Endothelial cell of umbilical vein (primary cell): ENCODE measurements around the gene DDAH2. TPM values are rescaled to one million over a fixed set of nuclear protein-coding genes. Genes with fewer than 3 reads are reported as not detected.

Experiments used
- BruUV-seq: library from RNA; stranded (reverse); fragments of 400-500 nt; replicated peaks from 2 replicates; lab custom pipeline; 2021; lab: Mats Ljungman, UMichigan
- CTCF ChIA-PET: fragments of 300-600, 350-600 bp; sonication (Branson Sonifier 250); formaldehyde crosslinking; loops from one replicate; lab custom pipeline; 2021; ENCODE audit warnings: antibody characterized with exemption, inconsistent platforms; lab: Charles Lee
- POLR2A ChIA-PET: fragments of 300-600, 350-600 bp; sonication (Branson Sonifier 250); formaldehyde crosslinking; loops from one replicate; lab custom pipeline; 2021; ENCODE audit warnings: antibody characterized with exemption, inconsistent platforms; lab: Charles Lee
- DNase-seq: peaks from one replicate; pipeline ENCODE4 v3.0.0-alpha.2; 2011; ENCODE audit warnings: low read depth, low spot score
- FAIRE-seq: peaks from 2 replicates; lab custom pipeline; 2011; peaks lifted over from hg19 to GRCh38; lab: Jason Lieb, UNC
- H2AFZ ChIP-seq: 2 replicates; pipeline ENCODE4 v1.6.0; 2012; ENCODE audit warnings: low read depth, low read length, control low read depth, inconsistent platforms
- H3K27ac ChIP-seq: 2 replicates; pipeline ENCODE4 v1.5.1; 2011; ENCODE audit warnings: low read depth, mild to moderate bottlenecking, control low read depth, low read length, moderate library complexity; ENCODE audit not compliant: insufficient read depth
- H3K27me3 ChIP-seq, 2 experiments: 2 replicates each; pipeline versions ENCODE4 v1.6.0 to v1.6.1; 2011; ENCODE audit warnings: low read length in 2 of 2, mixed read lengths in 1 of 2; ENCODE audit not compliant: control insufficient read depth in 2 of 2, insufficient read depth in 2 of 2
- H3K36me3 ChIP-seq, 2 experiments: 2 replicates in 1 of 2; 3 replicates in 1 of 2; pipeline ENCODE4 v1.5.1; 2011; ENCODE audit warnings: low read length in 2 of 2, mild to moderate bottlenecking in 1 of 2, moderate library complexity in 1 of 2; ENCODE audit not compliant: control insufficient read depth in 2 of 2, insufficient read depth in 2 of 2; ENCODE audit errors: extremely low read depth in 1 of 2
- H3K4me1 ChIP-seq: 3 replicates; pipeline ENCODE4 v1.5.1; 2011; ENCODE audit warnings: mild to moderate bottlenecking, low read length; ENCODE audit not compliant: control insufficient read depth, insufficient read depth; ENCODE audit errors: extremely low read depth
- H3K4me2 ChIP-seq: 2 replicates; pipeline ENCODE4 v1.6.1; 2011; ENCODE audit warnings: low read length, control low read depth, mixed read lengths; ENCODE audit not compliant: insufficient read depth
- H3K4me3 ChIP-seq, 3 experiments: fragments of 200-600 bp in 1 of 3; sonication (generic), shearing (Covaris generic) in 1 of 3; replicated peaks in 1 of 3; 2 replicates each; pipeline ENCODE4 v1.5.1; 2011 to 2016; ENCODE audit warnings: control low read depth in 3 of 3, low read length in 3 of 3, mild to moderate bottlenecking in 2 of 3, inconsistent platforms in 1 of 3, low read depth in 1 of 3, moderate library complexity in 1 of 3; ENCODE audit not compliant: insufficient read depth in 1 of 3
- H3K79me2 ChIP-seq: 2 replicates; pipeline ENCODE4 v1.6.0; 2012; ENCODE audit warnings: low read length, inconsistent platforms; ENCODE audit not compliant: control insufficient read depth, insufficient read depth
- H3K9ac ChIP-seq: replicated peaks from 2 replicates; pipeline ENCODE3; 2011; ENCODE audit warnings: low read length, control low read depth; ENCODE audit not compliant: insufficient read depth; ENCODE audit errors: extremely low read depth
- H3K9me1 ChIP-seq: replicated peaks from 3 replicates; pipeline ENCODE4 v1.6.0; 2011; ENCODE audit warnings: mild to moderate bottlenecking, low read length; ENCODE audit not compliant: control insufficient read depth, insufficient read depth; ENCODE audit errors: extremely low read depth
- H3K9me3 ChIP-seq: replicated peaks from 2 replicates; pipeline ENCODE4 v1.5.1; 2012; ENCODE audit warnings: low read length, inconsistent platforms; ENCODE audit not compliant: control insufficient read depth, insufficient read depth
- H4K20me1 ChIP-seq: replicated peaks from 2 replicates; pipeline ENCODE3; 2011; ENCODE audit warnings: mild to moderate bottlenecking, low read length; ENCODE audit not compliant: control insufficient read depth, insufficient read depth; ENCODE audit errors: extremely low read depth
- EZH2 ChIP-seq: IDR thresholded peaks from 2 replicates; pipeline ENCODE4 v1.6.1; 2012; ENCODE audit warnings: borderline replicate concordance, low read depth, mild to moderate bottlenecking, moderate library complexity, low read length, inconsistent platforms; ENCODE audit not compliant: severe bottlenecking
- FOS ChIP-seq: IDR thresholded peaks from 2 replicates; pipeline ENCODE4 v1.6.1; 2011; ENCODE audit warnings: mild to moderate bottlenecking, low read length, moderate library complexity, borderline replicate concordance; ENCODE audit not compliant: insufficient read depth
- GATA2 ChIP-seq: IDR thresholded peaks from 2 replicates; pipeline ENCODE4 v1.7.0; 2011; ENCODE audit warnings: low read depth, mild to moderate bottlenecking, moderate library complexity, mixed read lengths, low read length; ENCODE audit not compliant: insufficient read length, insufficient read depth
- JUN ChIP-seq: IDR thresholded peaks from 2 replicates; pipeline ENCODE4 v1.6.1; 2011; ENCODE audit warnings: borderline replicate concordance, low read depth; ENCODE audit not compliant: insufficient read length, insufficient read depth
- MYC ChIP-seq: IDR thresholded peaks from one replicate; pipeline ENCODE4 v1.6.1; 2011; ENCODE audit warnings: mild to moderate bottlenecking, low read depth, low read length
- POLR2A ChIP-seq: IDR thresholded peaks from 2 replicates; pipeline ENCODE4 v1.6.1; 2012; ENCODE audit warnings: low read depth, mild to moderate bottlenecking, control low read depth, low read length
- POLR2AphosphoS5 ChIP-seq: IDR thresholded peaks from 2 replicates; pipeline ENCODE4 v1.6.1; 2012; ENCODE audit warnings: low read depth, mild to moderate bottlenecking, control low read depth, low read length, moderate library complexity; ENCODE audit not compliant: insufficient read depth
- dilution Hi-C: fragments of 300-500 bp; cut with MboI; formaldehyde crosslinking; loops from one replicate; pipeline ENCODE4 v1.15.0; 2019; ENCODE audit warnings: low sequenced_read_pairs; ENCODE audit not compliant: extremely low pct_ligation_motif_present
- intact Hi-C: fragments of 100-400 bp; cut with micrococcal nuclease; formaldehyde crosslinking; loops from one replicate; pipeline ENCODE4 v1.10.0; 2022
- polyA plus RNA-seq, 4 experiments: library from polyadenylated mRNA; depleted of rRNA in 3 of 4; stranded (reverse) in 3 of 4; unstranded in 1 of 4; fragments of >200 nt; gene quantifications; 2 replicates each; pipeline versions ENCODE4 v1.2.1 to v1.2.3, GENCODE V29; 2011 to 2012; ENCODE audit warnings: missing spikeins in 1 of 4
- total RNA-seq: library from RNA; stranded (reverse); gene quantifications from 2 replicates; pipeline ENCODE4 v1.2.3, GENCODE V29; 2021
- TF ChIP-seq, protein P1 (sequence below): IDR thresholded peaks from 2 replicates; pipeline ENCODE4 v1.6.1; 2011; ENCODE audit not compliant: insufficient read depth, insufficient read length
- TF ChIP-seq, protein P2 (sequence below), 2 donors: IDR thresholded peaks; 1 replicate in 1 of 2; 2 replicates in 1 of 2; pipeline ENCODE4 v1.5.1; 2011; ENCODE audit warnings: low read length in 2 of 2, mild to moderate bottlenecking in 2 of 2, moderate library complexity in 2 of 2, control low read depth in 1 of 2, inconsistent platforms in 1 of 2, low read depth in 1 of 2; ENCODE audit not compliant: insufficient read depth in 1 of 2; ENCODE audit errors: extremely low read depth in 1 of 2

Gene DDAH2
- total and polyA plus RNA-seq, 2 donors (not counting 3 experiments of a cell fraction or from before 2014, with no cell fraction given): 109 to 176 TPM

DNA sequence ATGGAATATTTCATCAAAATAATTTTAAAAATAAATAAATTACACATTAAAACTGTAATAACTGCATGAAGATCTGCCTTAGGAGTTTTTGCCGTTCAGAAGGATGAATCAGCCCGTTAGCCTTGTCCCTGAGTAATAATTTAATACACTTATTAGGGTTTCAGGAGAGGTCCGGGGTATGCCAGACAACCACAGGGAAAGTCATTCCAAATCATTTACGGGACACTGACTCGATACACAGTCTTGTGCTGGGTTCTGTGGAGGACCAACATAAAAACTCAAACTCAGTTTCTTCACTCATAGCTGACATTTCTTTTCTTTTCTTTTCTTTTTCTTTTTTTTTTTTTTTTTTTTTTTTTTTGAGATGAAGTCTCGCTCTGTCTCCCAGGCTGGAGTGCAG, 23.2 kb downstream of the DDAH2 start:
- no TSS peak for BruUV-seq
- POLR2A ChIA-PET: interaction anchor here (0.6 kb wide), 2 partner anchors 24 to 253 kb away, joined by 4 to 9 read pairs; partner anchors contain the start of gene SKIC2

More for the DNA sequence above, 23.2 kb downstream of the DDAH2 start:
- CTCF ChIA-PET: no interaction called here
- Histone ChIP-seq H3K27me3 (no peaks in the 10 kb centered on the region), H3K4me1 (peaks cover 15% of the 10 kb centered on the region), H2AFZ (no peak overlapping the region), H4K20me1 (no peaks in the 10 kb centered on the region), H3K27ac (no peak overlapping the region), H3K4me3 (no peak overlapping the region), H3K36me3 (no peaks in the 10 kb centered on the region), H3K9me3 (no peaks in the 10 kb centered on the region), H3K9ac (no peak overlapping the region), H3K79me2 (peaks cover 18% of the 10 kb centered on the region), H3K9me1 (no peaks in the 10 kb centered on the region), H3K4me2 (no peak overlapping the region)
- FAIRE-seq (no peak), DNase-seq (no peak)
- TF ChIP-seq JUN (no peak), EZH2 (no peak), MYC (no peak), FOS (no peak), POLR2AphosphoS5 (no peak), POLR2A (no peak), GATA2 (no peak)
- TF ChIP-seq, protein P1, sequence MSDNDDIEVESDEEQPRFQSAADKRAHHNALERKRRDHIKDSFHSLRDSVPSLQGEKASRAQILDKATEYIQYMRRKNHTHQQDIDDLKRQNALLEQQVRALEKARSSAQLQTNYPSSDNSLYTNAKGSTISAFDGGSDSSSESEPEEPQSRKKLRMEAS: no peak
- TF ChIP-seq, protein P2, sequence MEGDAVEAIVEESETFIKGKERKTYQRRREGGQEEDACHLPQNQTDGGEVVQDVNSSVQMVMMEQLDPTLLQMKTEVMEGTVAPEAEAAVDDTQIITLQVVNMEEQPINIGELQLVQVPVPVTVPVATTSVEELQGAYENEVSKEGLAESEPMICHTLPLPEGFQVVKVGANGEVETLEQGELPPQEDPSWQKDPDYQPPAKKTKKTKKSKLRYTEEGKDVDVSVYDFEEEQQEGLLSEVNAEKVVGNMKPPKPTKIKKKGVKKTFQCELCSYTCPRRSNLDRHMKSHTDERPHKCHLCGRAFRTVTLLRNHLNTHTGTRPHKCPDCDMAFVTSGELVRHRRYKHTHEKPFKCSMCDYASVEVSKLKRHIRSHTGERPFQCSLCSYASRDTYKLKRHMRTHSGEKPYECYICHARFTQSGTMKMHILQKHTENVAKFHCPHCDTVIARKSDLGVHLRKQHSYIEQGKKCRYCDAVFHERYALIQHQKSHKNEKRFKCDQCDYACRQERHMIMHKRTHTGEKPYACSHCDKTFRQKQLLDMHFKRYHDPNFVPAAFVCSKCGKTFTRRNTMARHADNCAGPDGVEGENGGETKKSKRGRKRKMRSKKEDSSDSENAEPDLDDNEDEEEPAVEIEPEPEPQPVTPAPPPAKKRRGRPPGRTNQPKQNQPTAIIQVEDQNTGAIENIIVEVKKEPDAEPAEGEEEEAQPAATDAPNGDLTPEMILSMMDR (IDR thresholded peaks at IDR 0.05; ENCODE audit: extremely low read depth in 1 of 2, insufficient read depth in 1 of 2, low read depth in 1 of 2, low read length in 2 of 2): no peak
- dilution Hi-C loops: no loop called here
- intact Hi-C loops: no loop called here
